ENCODE data around the gene LRRN1. TPM values are rescaled to one million over a fixed set of nuclear protein-coding genes. Genes with fewer than 3 reads are reported as not detected.
"Not testable (repeated sequence)": the region's sequence is repeated elsewhere in the genome, so short reads cannot be mapped to it uniquely, and the experiment has no call there.

LRRN1 gene
- total RNA-seq, 4 donors from 2014 or later: 0.40 to 3.1 (median 1.6) TPM

DNA sequence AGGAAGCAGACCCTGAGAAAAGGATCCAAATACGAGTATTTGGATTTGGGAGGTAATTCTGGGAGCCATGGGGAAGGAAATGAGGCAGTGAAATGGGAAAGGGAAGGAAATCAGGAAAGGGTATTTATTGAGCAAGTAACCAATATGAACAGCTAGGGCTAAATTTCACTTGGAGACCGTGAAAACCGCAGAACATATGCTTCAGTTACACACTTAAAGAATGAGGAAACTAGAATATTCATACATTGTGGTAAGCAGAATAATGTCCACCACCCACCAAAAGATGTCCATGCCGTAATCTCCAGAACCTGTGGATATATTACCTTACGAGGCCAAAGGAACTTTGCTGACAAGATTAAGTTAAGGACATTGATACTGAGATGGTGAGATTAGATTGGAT is 63.3 kb downstream of the LRRN1 start:
- no peak for ATAC-seq
- WGBS, 2 donors (ENCODE audit: low coverage in 1 of 2): 81 to 100% methylated on average over 1 to 5 of the region's 5 CpGs

DNA sequence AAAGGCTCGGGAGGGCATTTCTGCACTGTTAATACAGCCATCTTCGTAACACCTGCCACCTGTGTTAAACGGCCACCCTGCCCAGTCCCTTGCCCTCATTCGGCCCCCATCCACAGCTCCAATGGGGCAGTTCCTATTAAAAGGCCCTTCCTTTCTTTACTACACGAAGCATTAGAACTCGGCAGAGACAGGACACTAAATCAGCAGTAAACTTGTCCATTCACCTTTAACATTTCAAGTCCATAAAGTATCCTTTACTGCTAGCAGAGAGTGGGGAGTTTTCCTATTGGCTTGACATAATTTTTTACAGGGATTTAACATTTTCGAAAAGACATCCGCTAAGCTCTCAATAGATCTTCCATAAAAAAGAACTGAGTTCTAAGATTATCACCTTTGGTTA is 76.3 kb downstream of the LRRN1 start:
- ATAC-seq: no peak
- Histone ChIP-seq H3K4me1 (no peaks in the 10 kb centered on the region), H3K27me3 (no peaks in the 10 kb centered on the region), H3K27ac (no peak overlapping the region), H3K36me3 (no peaks in the 10 kb centered on the region), H3K9me3 (no peaks in the 10 kb centered on the region), H3K4me3 (no peak overlapping the region)
- WGBS, 2 donors (ENCODE audit: low coverage in 1 of 2): 79 to 97% methylated on average over 6 to 8 of the region's 8 CpGs
- TF ChIP-seq POLR2AphosphoS5 (IDR thresholded peaks at IDR 0.05): no peak
- TF ChIP-seq EP300 (IDR thresholded peaks at IDR 0.05): no peak
- no peak for TF ChIP-seq POLR2A (IDR thresholded peaks at IDR 0.05)
- TF ChIP-seq, protein P1, sequence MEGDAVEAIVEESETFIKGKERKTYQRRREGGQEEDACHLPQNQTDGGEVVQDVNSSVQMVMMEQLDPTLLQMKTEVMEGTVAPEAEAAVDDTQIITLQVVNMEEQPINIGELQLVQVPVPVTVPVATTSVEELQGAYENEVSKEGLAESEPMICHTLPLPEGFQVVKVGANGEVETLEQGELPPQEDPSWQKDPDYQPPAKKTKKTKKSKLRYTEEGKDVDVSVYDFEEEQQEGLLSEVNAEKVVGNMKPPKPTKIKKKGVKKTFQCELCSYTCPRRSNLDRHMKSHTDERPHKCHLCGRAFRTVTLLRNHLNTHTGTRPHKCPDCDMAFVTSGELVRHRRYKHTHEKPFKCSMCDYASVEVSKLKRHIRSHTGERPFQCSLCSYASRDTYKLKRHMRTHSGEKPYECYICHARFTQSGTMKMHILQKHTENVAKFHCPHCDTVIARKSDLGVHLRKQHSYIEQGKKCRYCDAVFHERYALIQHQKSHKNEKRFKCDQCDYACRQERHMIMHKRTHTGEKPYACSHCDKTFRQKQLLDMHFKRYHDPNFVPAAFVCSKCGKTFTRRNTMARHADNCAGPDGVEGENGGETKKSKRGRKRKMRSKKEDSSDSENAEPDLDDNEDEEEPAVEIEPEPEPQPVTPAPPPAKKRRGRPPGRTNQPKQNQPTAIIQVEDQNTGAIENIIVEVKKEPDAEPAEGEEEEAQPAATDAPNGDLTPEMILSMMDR (IDR thresholded peaks at IDR 0.05): no peak

More for the DNA sequence above, 63.3 kb downstream of the LRRN1 start:
- no peaks in the 10 kb centered on the region for H3K9me3 ChIP-seq
- H3K4me3 ChIP-seq: no peak overlapping the region
- H3K36me3 ChIP-seq: no peaks in the 10 kb centered on the region
- no peaks in the 10 kb centered on the region for H3K4me1 ChIP-seq
- H3K27ac ChIP-seq: no peak overlapping the region
- TF ChIP-seq POLR2A (IDR thresholded peaks at IDR 0.05) (no peak), POLR2AphosphoS5 (IDR thresholded peaks at IDR 0.05) (no peak), EP300 (IDR thresholded peaks at IDR 0.05) (no peak)
- TF ChIP-seq, protein P1 (IDR thresholded peaks at IDR 0.05): no peak
- H3K27me3 ChIP-seq: no peaks in the 10 kb centered on the region

DNA sequence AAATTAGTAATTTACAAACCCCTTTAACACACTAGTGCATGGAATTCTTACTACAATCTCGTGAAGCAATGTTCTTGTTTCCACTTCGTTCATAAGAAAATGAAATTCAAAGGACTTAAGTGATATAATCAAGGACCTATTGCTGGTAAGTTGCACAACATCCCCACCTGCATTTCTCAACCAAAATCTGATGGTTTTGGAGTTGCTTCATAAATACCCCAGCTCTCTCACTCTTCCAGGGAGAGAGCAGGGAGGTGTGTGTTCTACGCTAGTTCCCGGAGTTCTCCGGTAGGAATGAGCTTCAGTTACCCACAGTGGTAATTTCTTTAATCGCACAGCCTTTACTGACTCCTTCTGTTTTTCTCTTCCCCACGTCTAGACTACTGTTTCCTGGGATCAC is 81.8 kb downstream of the LRRN1 start:
- no peak overlapping the region for H3K4me3 ChIP-seq
- 84 to 98% methylated on average over 6 to 7 of the region's 7 CpGs for WGBS, 2 donors (ENCODE audit: low coverage in 1 of 2)
- no peaks in the 10 kb centered on the region for H3K4me1 ChIP-seq
- H3K9me3 ChIP-seq: no peaks in the 10 kb centered on the region
- H3K27ac ChIP-seq: no peak overlapping the region
- no peak for ATAC-seq
- H3K27me3 ChIP-seq: no peaks in the 10 kb centered on the region
- TF ChIP-seq POLR2A (IDR thresholded peaks at IDR 0.05) (no peak), EP300 (IDR thresholded peaks at IDR 0.05) (no peak), POLR2AphosphoS5 (IDR thresholded peaks at IDR 0.05) (no peak)
- TF ChIP-seq, protein P1 (IDR thresholded peaks at IDR 0.05): no peak
- no peaks in the 10 kb centered on the region for H3K36me3 ChIP-seq

DNA sequence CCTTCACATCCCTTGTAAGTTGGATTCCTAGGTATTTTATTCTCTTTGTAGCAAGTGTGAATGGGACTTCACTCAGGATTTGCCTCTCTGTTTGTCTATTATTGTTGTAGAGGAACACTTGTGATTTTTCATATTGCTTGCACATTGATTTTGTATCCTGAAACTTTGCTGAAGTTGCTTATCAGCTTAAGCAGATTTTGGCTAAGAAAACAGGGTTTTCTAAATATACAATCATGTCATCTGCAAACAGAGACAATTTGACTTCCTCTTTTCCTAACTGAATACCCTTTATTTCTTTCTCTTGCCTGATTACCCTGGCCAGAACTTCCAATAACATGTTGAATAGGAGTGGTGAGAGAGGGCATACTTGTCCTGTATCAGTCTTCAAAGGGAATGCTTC is 88.1 kb downstream of the LRRN1 start:
- not testable (repeated sequence) for H3K4me3 ChIP-seq, ATAC-seq

DNA sequence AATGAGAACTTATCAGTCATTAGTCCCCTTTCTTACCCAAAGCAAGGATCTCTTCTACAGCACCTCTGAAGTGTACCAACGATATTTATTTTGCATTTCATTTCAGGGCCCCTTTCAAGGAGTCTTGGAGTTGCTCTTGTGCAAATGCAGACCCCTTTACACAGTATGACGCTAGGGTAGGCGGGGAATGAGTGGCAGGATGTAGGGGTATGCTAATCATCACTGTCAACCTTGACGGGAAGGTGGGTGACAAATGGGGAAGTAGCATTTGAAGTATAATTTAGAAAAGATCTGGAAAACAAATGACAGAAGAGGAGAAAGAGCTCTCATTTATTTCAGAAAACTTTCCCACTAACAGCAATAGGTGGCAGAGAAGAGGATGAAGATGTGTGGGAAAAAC is 94.4 kb downstream of the LRRN1 start:
- H3K4me3 ChIP-seq: no peak overlapping the region
- no peak for TF ChIP-seq POLR2AphosphoS5 (IDR thresholded peaks at IDR 0.05)
- no peak for TF ChIP-seq EP300 (IDR thresholded peaks at IDR 0.05)
- TF ChIP-seq POLR2A (IDR thresholded peaks at IDR 0.05): no peak
- TF ChIP-seq, protein P1 (IDR thresholded peaks at IDR 0.05): no peak
- H3K4me1 ChIP-seq: no peaks in the 10 kb centered on the region
- WGBS, 2 donors (ENCODE audit: low coverage in 1 of 2): 17 to 26% methylated on average over 3 to 4 of the region's 4 CpGs
- H3K36me3 ChIP-seq: no peaks in the 10 kb centered on the region
- peaks cover 0 to 28% (median 0%) of the 10 kb centered on the region in 3 donors for H3K9me3 ChIP-seq
- ATAC-seq: no peak
- no peak overlapping the region for H3K27ac ChIP-seq
- no peaks in the 10 kb centered on the region for H3K27me3 ChIP-seq

More for the DNA sequence above, 88.1 kb downstream of the LRRN1 start:
- peaks cover 0 to 52% (median 0%) of the 10 kb centered on the region in 3 donors for H3K9me3 ChIP-seq
- H3K36me3 ChIP-seq, H3K27ac ChIP-seq, H3K4me1 ChIP-seq, H3K27me3 ChIP-seq: not testable (repeated sequence)
